ENCODE data around the gene CDH22. TPM values are rescaled to one million over a fixed set of nuclear protein-coding genes. Genes with fewer than 3 reads are reported as not detected.

CDH22 gene
- total and polyA plus RNA-seq, 2 donors from 2014 or later: 0.19 to 1.6 TPM

GRCh38 chr20:46209930-46210671 is 98.2 kb downstream of the CDH22 start:
- Histone ChIP-seq H3K27me3 (ENCODE audit: control insufficient read depth, insufficient read depth, low read length) (peaks cover 17% of the 10 kb centered on the region), H3K4me1 (ENCODE audit: control insufficient read depth in 2 of 3, insufficient read depth in 2 of 3, low read depth in 1 of 3, low read length in 3 of 3) (no peaks in the 10 kb centered on the region), H3K27ac (ENCODE audit: low read depth in 2 of 2, low read length in 2 of 2) (no peak overlapping the region), H3K9me3 (ENCODE audit: control insufficient read depth in 2 of 3, insufficient read depth in 1 of 3, low read length in 3 of 3) (no peaks in the 10 kb centered on the region), H3K36me3 (ENCODE audit: control insufficient read depth in 2 of 3, insufficient read depth in 3 of 3, low read length in 3 of 3) (no peaks in the 10 kb centered on the region), H3K4me3 (ENCODE audit: low read length in 3 of 3) (no peak overlapping the region), H3K9ac (ENCODE audit: low read length in 3 of 3) (no peak overlapping the region)
- DNase-seq (peak in 3 of 5 donors; percentile 37 to 69 (median 43)), FAIRE-seq (no peak)
- intact Hi-C loops (cut with DNase I): no loop called here
- no peak for TF ChIP-seq CTCF (IDR thresholded peaks at IDR 0.05; ENCODE audit: borderline replicate concordance, extremely low read depth, insufficient read depth)

- no peak overlapping the region for H3K27ac ChIP-seq (ENCODE audit: low read depth in 2 of 2, low read length in 2 of 2)
- H3K9ac ChIP-seq (ENCODE audit: low read length in 3 of 3): no peak overlapping the region
- H3K4me3 ChIP-seq (ENCODE audit: low read length in 3 of 3): no peak overlapping the region
- no peaks in the 10 kb centered on the region for H3K9me3 ChIP-seq (ENCODE audit: control insufficient read depth in 2 of 3, insufficient read depth in 1 of 3, low read length in 3 of 3)
- intact Hi-C loops (cut with DNase I): no loop called here
- no peaks in the 10 kb centered on the region for H3K4me1 ChIP-seq (ENCODE audit: control insufficient read depth in 2 of 3, insufficient read depth in 2 of 3, low read depth in 1 of 3, low read length in 3 of 3)
- H3K27me3 ChIP-seq (ENCODE audit: control insufficient read depth, insufficient read depth, low read length): peaks cover 17% of the 10 kb centered on the region
- no peaks in the 10 kb centered on the region for H3K36me3 ChIP-seq (ENCODE audit: control insufficient read depth in 2 of 3, insufficient read depth in 3 of 3, low read length in 3 of 3)
- no peak for TF ChIP-seq CTCF (IDR thresholded peaks at IDR 0.05; ENCODE audit: borderline replicate concordance, extremely low read depth, insufficient read depth)
- no peak for FAIRE-seq
- DNase-seq: no peak
These were observed 100.5 kb downstream of the CDH22 start for GRCh38 chr20:46207793-46208192.

- H3K9ac ChIP-seq (ENCODE audit: low read length in 3 of 3): no peak overlapping the region
- no peaks in the 10 kb centered on the region for H3K9me3 ChIP-seq (ENCODE audit: control insufficient read depth in 2 of 3, insufficient read depth in 1 of 3, low read length in 3 of 3)
- DNase-seq (no peak), FAIRE-seq (no peak)
- no peaks in the 10 kb centered on the region for H3K36me3 ChIP-seq (ENCODE audit: control insufficient read depth in 2 of 3, insufficient read depth in 3 of 3, low read length in 3 of 3)
- H3K4me3 ChIP-seq (ENCODE audit: low read length in 3 of 3): no peak overlapping the region
- no peaks in the 10 kb centered on the region for H3K4me1 ChIP-seq (ENCODE audit: control insufficient read depth in 2 of 3, insufficient read depth in 2 of 3, low read depth in 1 of 3, low read length in 3 of 3)
- H3K27me3 ChIP-seq (ENCODE audit: control insufficient read depth, insufficient read depth, low read length): peaks cover 17% of the 10 kb centered on the region
- intact Hi-C loops (cut with DNase I): no loop called here
- no peak overlapping the region for H3K27ac ChIP-seq (ENCODE audit: low read depth in 2 of 2, low read length in 2 of 2)
- TF ChIP-seq CTCF (IDR thresholded peaks at IDR 0.05; ENCODE audit: borderline replicate concordance, extremely low read depth, insufficient read depth): no peak
These were observed 101.2 kb downstream of the CDH22 start for GRCh38 chr20:46206992-46207549.
